Caco-2 (cell line): Measurements from ENCODE around the gene CXCR6. TPM values are rescaled to one million over a fixed set of nuclear protein-coding genes. Genes with fewer than 3 reads are reported as not detected.

Source experiments
- BruUV-seq: library from RNA; stranded (reverse); fragments of 400-500 nt; replicated peaks from 2 replicates; lab custom pipeline; 2021; lab: Mats Ljungman, UMichigan
- CTCF ChIA-PET: fragments of 300-600 bp; sonication (Branson Sonifier 250); formaldehyde crosslinking; loops from one replicate; lab custom pipeline; 2022; ENCODE audit warnings: antibody characterized with exemption; lab: Charles Lee
- POLR2A ChIA-PET: fragments of 300-600 bp; sonication (Branson Sonifier 250); formaldehyde crosslinking; loops from one replicate; lab custom pipeline; 2022; ENCODE audit warnings: antibody characterized with exemption; lab: Charles Lee
- DNase-seq, 2 experiments: peaks; one replicate each; pipeline versions ENCODE4 v3.0.0 to v3.0.0-alpha.2; 2020 to 2022
- H3K27me3 ChIP-seq: replicated peaks from 2 replicates; pipeline ENCODE4 v1.6.0; 2011; ENCODE audit warnings: low read length; ENCODE audit not compliant: control insufficient read depth, insufficient read depth
- H3K36me3 ChIP-seq: 2 replicates; pipeline ENCODE4 v1.5.1; 2011; ENCODE audit warnings: low read length; ENCODE audit not compliant: control insufficient read depth, insufficient read depth
- H3K4me1 ChIP-seq: fragments of 250-450 bp; sonication (Bioruptor Pico); 2 replicates; pipeline ENCODE4 v1.5.1; 2020; ENCODE audit warnings: mild to moderate bottlenecking
- H3K4me3 ChIP-seq: 2 replicates; pipeline ENCODE4 v1.5.1; 2011; ENCODE audit warnings: low read depth, mild to moderate bottlenecking, control low read depth, low read length
- H3K9me3 ChIP-seq: fragments of 250-450 bp; sonication (Bioruptor Pico); 2 replicates; pipeline ENCODE4 v1.5.1; 2020; ENCODE audit warnings: mild to moderate bottlenecking, moderate library complexity
- H3K27ac Mint-ChIP-seq: one replicate; pipeline ENCODE4 v1.8.0; 2022; ENCODE audit warnings: mixed read lengths; ENCODE audit not compliant: unreplicated experiment
- H3K27me3 Mint-ChIP-seq: one replicate; pipeline ENCODE4 v1.8.0; 2022; ENCODE audit warnings: mixed read lengths; ENCODE audit not compliant: insufficient read depth, unreplicated experiment
- H3K36me3 Mint-ChIP-seq: one replicate; pipeline ENCODE4 v1.8.0; 2022; ENCODE audit warnings: mild to moderate bottlenecking, mixed read lengths; ENCODE audit not compliant: insufficient read depth, unreplicated experiment
- H3K4me1 Mint-ChIP-seq: one replicate; pipeline ENCODE4 v1.8.0; 2022; ENCODE audit warnings: low read depth, mixed read lengths; ENCODE audit not compliant: unreplicated experiment
- H3K4me3 Mint-ChIP-seq: one replicate; pipeline ENCODE4 v1.8.0; 2022; ENCODE audit warnings: mild to moderate bottlenecking, moderate library complexity, mixed read lengths; ENCODE audit not compliant: unreplicated experiment
- H3K9me3 Mint-ChIP-seq: one replicate; pipeline ENCODE4 v1.8.0; 2022; ENCODE audit warnings: mixed read lengths; ENCODE audit not compliant: unreplicated experiment
- intact Hi-C: fragments of 100-400 bp; cut with micrococcal nuclease; formaldehyde crosslinking; loops from one replicate; pipeline ENCODE4 v1.10.0; 2022; ENCODE audit not compliant: unreplicated experiment
- total RNA-seq: library from RNA; stranded (reverse); gene quantifications from 2 replicates; pipeline ENCODE4 v1.2.3, GENCODE V29; 2022
- TF ChIP-seq, protein P1 (sequence below), 2 experiments: fragments of 200-600 bp in 1 of 2; IDR thresholded peaks; 1 replicate in 1 of 2; 2 replicates in 1 of 2; pipeline versions ENCODE4 v1.5.1 to v1.8.0; 2011 to 2022; ENCODE audit warnings: antibody characterized with exemption in 1 of 2, control low read depth in 1 of 2, inconsistent platforms in 1 of 2, low read depth in 1 of 2, low read length in 1 of 2, mild to moderate bottlenecking in 1 of 2, moderate library complexity in 1 of 2; ENCODE audit not compliant: insufficient read depth in 1 of 2, severe bottlenecking in 1 of 2, unreplicated experiment in 1 of 2

Gene CXCR6
- total RNA-seq, 1 experiment from 2014 or later = not detected

DNA sequence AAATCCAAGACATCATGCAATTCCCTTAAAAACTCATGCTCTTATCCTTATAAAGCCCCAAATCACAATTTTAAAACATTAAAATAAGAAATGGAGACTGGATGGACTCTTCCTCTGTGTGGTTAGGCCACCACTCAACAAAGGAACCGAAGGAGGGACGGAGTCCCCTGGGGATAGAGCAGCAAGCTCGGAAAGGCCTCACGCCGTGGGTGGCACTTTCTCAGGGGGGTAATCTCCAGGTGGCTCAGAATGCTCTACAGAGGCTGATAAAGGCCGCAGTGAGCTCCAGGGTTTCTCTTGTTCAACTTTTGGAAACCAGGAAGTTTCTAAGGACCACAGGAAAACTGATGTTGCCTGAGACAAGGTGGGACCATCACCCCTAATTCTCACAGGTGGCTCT is 33.7 kb upstream of the CXCR6 start:
- Mint-ChIP-seq H3K27me3 (peaks cover 3% of the 10 kb centered on the region), H3K4me3 (no peak overlapping the region), H3K27ac (no peak overlapping the region), H3K9me3 (peaks cover 9% of the 10 kb centered on the region), H3K36me3 (no peaks in the 10 kb centered on the region), H3K4me1 (peaks cover 7% of the 10 kb centered on the region)
- CTCF ChIA-PET = no interaction called here
- no TSS peak for BruUV-seq
- Histone ChIP-seq H3K4me3 (no peak overlapping the region), H3K36me3 (no peaks in the 10 kb centered on the region), H3K9me3 (no peaks in the 10 kb centered on the region), H3K27me3 (no peaks in the 10 kb centered on the region), H3K4me1 (no peaks in the 10 kb centered on the region)
- POLR2A ChIA-PET = no interaction called here
- intact Hi-C loops = no loop called here
- no peak for DNase-seq
- TF ChIP-seq, protein P1, sequence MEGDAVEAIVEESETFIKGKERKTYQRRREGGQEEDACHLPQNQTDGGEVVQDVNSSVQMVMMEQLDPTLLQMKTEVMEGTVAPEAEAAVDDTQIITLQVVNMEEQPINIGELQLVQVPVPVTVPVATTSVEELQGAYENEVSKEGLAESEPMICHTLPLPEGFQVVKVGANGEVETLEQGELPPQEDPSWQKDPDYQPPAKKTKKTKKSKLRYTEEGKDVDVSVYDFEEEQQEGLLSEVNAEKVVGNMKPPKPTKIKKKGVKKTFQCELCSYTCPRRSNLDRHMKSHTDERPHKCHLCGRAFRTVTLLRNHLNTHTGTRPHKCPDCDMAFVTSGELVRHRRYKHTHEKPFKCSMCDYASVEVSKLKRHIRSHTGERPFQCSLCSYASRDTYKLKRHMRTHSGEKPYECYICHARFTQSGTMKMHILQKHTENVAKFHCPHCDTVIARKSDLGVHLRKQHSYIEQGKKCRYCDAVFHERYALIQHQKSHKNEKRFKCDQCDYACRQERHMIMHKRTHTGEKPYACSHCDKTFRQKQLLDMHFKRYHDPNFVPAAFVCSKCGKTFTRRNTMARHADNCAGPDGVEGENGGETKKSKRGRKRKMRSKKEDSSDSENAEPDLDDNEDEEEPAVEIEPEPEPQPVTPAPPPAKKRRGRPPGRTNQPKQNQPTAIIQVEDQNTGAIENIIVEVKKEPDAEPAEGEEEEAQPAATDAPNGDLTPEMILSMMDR (IDR thresholded peaks at IDR 0.05; ENCODE audit: insufficient read depth in 1 of 2, low read depth in 1 of 2, low read length in 1 of 2, severe bottlenecking in 1 of 2, unreplicated experiment in 1 of 2) = no peak

DNA sequence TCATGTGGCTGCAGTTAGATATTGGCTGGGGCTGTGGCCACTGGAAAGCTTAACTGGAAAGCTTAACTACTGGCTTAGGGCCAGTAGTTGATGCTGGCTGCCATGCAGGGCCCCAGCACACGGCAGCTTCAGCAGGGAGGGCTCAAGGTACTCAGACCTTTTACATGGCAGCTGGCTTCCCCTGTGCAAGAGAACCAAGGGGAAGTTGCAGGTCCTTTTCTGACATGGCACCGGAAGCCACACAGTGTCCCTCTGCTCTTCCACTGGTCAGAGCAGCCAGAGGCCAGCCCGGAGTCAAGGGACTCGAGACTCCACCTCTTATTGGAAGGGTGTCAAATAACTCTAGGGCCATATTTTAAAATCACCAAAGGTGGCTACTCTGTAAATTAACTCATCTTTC is 32.4 kb upstream of the CXCR6 start:
- no peak for DNase-seq
- Histone ChIP-seq H3K36me3 (no peaks in the 10 kb centered on the region), H3K27me3 (no peaks in the 10 kb centered on the region), H3K4me3 (no peak overlapping the region), H3K9me3 (no peaks in the 10 kb centered on the region), H3K4me1 (no peaks in the 10 kb centered on the region)
- no peaks in the 10 kb centered on the region for H3K36me3 Mint-ChIP-seq
- no peak overlapping the region for H3K27ac Mint-ChIP-seq
- TF ChIP-seq, protein P1 (IDR thresholded peaks at IDR 0.05; ENCODE audit: insufficient read depth in 1 of 2, low read depth in 1 of 2, low read length in 1 of 2, severe bottlenecking in 1 of 2, unreplicated experiment in 1 of 2) = no peak
- no TSS peak for BruUV-seq
- peaks cover 9% of the 10 kb centered on the region for H3K9me3 Mint-ChIP-seq
- no peak overlapping the region for H3K4me3 Mint-ChIP-seq
- POLR2A ChIA-PET = no interaction called here
- CTCF ChIA-PET = no interaction called here
- intact Hi-C loops = no loop called here
- H3K27me3 Mint-ChIP-seq = peaks cover 3% of the 10 kb centered on the region
- peaks cover 7% of the 10 kb centered on the region for H3K4me1 Mint-ChIP-seq

DNA sequence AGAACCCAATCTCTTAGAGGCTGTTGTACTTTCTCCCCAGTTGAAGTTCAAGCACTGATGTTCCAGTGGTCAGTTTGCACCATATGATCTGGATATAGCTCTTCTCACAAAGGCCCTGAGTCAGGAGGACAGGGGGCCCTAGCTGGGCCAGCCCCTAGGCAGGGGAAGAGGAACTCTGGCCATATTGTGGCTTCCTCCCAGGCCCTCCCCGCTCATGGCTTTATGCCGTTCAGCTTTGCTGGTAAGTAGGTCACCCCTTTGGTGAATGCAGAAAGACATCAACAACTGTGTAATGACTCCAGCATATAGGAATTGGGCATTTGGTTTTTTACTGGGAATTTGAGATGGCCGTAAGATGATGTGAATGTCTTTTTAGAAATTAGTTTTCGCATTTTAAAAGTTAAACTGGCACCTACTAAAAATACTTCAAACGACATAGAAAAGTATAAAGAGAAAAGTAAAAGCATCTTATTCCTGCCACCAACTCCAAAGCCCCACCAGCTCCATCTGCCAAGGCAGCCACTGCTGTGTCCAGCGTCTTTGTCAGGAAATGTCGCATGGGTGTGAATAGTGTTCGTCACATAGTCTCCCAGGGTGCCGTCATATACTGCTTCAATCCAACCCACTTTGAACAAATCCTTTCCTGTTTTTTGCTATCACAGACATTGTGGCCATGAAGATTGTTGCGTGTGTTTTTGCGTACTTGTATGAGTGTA is 31.6 kb upstream of the CXCR6 start:
- DNase-seq = no peak
- Mint-ChIP-seq H3K9me3 (peaks cover 9% of the 10 kb centered on the region), H3K27me3 (peaks cover 3% of the 10 kb centered on the region), H3K27ac (no peak overlapping the region), H3K36me3 (no peaks in the 10 kb centered on the region), H3K4me1 (peaks cover 7% of the 10 kb centered on the region), H3K4me3 (no peak overlapping the region)
- ChIA-PET POLR2A (no interaction called here), CTCF (no interaction called here)
- H3K4me1 ChIP-seq = no peaks in the 10 kb centered on the region
- H3K4me3 ChIP-seq = no peak overlapping the region
- intact Hi-C loops = no loop called here
- H3K9me3 ChIP-seq = no peaks in the 10 kb centered on the region
- TF ChIP-seq, protein P1 (IDR thresholded peaks at IDR 0.05; ENCODE audit: insufficient read depth in 1 of 2, low read depth in 1 of 2, low read length in 1 of 2, severe bottlenecking in 1 of 2, unreplicated experiment in 1 of 2) = no peak
- H3K36me3 ChIP-seq = no peaks in the 10 kb centered on the region
- H3K27me3 ChIP-seq = no peaks in the 10 kb centered on the region
- BruUV-seq = no TSS peak
